ENCODE measurements around the gene SELENBP1.
"Not testable (repeated sequence)": the region's sequence is repeated elsewhere in the genome, so short reads cannot be mapped to it uniquely, and the experiment has no call there.

Gene SELENBP1

DNA sequence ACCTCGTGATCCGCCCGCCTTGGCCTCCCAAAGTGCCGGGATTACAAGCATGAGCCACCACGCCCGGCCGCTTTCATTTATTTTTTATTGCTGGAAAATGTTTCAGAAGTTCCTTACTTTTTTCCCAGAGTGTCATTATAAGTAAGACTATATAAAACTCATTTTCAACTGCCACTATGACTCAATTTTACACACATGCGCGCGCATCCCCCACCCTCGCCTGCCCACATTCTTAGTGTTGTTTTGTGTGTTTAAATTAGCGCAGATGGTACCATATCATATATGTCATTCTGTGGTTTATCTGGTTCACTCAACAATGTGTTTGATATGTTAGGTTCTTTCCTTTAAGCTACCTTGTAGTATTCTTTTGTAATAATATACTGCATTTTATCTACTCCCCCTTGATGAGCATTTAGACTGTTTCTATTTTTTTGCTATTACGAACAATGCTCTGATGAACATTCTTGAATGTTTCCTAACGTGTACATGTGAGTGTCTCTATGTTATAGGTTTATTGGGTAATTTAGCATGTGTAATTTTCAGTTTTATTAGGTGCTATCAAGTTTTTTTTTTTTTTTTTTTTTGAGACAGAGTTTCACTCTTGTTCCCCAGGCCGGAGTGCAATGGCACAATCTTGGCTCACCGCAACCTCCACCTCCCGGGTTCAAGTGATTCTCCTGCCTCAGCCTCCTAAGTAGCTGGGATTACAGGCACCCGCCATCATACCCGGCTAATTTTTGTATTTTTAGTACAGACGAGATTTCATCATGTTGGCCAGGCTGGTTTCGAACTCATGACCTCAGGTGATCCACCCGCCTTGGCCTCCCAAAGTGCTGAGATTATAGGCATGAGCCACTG, 17.9 kb upstream of the SELENBP1 start:
- H3K4me3 ChIP-seq (ENCODE audit: low read length); DNase-seq (ENCODE audit: low read depth, low spot score): not testable (repeated sequence)

DNA sequence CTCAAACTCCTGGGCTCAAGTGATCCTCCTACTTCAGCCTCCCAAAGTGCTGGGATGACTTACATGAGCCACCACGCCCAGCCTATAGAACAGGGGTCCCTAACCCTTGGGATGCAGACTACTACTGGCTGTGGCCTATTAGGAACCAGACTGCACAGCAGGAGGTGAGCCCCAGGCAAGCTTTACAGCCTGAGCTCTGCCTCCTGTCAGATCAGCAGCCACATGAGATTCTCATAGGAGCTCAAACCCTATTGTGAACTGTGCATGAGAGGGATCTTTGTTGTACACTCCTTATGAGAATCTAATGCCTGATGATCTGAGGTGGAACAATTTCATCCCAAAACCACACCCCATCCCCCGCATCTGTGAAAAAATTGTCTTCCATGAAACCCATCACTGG, 13.5 kb upstream of the SELENBP1 start:
- no peak overlapping the region for H3K4me3 ChIP-seq (ENCODE audit: low read length)
- no peak for DNase-seq (ENCODE audit: low read depth, low spot score)

DNA sequence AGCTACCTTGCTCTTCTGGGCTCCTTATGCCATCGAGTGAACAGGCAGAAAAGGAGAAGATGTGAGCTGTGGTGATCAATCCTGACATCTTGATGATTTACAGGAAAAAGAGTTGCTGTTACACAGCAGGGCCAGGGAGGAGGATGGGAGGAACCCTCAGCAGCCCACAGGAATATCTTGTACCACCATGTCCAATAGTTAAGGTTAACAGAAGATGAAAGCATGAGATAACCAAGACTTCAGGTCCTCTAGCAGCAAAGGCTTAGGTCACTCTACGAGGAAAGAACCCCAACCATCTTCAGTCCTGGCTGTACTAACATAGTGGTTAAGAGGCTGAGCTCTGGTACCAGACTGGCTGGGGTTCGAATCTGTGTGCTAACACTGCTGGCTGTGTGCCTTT, 12.1 kb upstream of the SELENBP1 start:
- H3K4me3 ChIP-seq (ENCODE audit: low read length): no peak overlapping the region
- no peak for DNase-seq (ENCODE audit: low read depth, low spot score)

DNA sequence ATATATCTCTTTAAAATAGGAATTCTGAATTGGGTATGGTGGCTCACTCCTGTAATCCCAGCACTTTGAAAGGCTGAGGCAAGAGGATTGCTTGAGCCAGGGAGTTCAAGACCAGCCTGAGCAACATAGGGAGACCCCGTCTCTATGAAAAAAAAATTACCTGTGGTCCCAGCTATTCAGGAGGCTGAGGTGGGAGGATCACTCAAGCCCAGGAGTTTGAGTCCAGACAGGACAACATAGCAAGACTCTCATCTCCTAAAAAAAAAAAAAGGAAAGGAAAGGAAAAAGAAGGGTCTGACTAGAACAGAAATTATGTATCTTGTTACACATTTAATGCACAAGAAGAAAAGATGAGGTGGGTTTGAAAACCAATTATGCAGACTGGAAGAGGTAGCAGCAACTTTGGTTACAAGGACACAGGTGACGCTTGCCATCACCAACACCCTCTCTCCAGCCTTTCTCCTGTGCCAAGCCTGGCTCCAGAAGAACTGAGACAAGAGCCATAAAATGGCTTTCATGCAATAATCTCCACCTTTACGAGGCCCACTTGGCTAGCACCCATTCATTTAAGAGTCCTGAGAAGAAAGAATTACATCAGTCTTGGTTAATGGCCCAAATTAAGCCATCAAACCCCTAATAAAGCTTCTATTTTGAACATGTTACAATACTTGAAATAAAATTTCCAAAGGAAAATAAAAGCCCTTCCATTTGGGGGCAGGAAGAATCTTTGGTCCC, 4.8 kb upstream of the SELENBP1 start:
- no peak overlapping the region for H3K4me3 ChIP-seq (ENCODE audit: low read length)
- DNase-seq (ENCODE audit: low read depth, low spot score): no peak

DNA sequence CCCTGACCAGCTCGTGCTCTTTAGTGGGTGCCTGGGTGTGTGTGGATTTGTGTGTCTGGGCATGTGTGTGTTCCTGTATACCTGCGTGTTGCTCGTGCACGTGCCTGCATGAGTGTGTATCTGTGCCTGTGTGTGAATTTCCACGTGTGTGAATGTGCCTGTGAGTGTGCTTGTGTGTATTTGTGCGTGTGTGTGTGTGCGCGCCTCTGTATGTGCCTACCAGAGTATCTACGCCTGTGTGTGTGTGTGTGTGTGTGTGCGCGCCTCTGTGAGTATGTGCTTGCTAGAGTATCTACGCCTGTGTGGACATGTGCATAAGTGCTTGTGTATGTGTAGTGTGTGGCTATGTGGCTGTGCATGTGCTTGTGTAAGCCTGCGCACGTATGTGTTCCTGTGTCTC, 691 bp upstream of the SELENBP1 start:
- DNase-seq (ENCODE audit: low read depth, low spot score): no peak
- no peak overlapping the region for H3K4me3 ChIP-seq (ENCODE audit: low read length)

DNA sequence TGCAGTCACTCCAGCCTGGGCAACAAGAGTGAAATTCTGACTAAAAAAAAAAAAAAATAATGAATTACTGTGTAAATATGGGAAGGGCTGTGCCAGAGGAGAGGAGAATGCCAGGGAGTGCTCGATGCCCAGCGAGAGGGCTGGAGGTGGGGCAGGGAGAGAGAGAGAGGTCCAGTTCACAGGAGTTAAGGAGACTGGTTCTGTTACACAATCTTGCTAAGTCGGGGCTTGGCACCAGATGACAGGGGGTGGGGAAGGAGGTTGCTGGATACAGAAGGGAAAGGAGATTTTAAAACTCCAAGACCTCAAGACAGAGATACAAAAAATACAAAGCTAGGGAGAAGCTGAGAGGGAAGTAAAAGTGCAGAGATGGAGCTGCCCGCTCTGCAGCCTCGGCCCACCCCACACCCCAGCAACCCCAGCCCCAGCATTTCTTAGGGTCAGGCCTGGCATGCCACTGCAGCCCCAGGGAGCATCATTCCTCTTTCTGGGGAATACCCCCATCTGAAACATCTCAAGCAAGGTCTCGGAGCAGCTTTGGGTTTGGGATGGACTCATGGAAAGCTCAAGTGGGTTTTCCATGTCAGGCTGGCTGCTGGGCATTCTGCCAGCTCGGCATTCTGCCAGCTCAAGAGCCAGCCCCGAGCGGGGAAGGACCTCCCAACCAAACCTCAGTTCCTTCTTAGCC, 991 bp downstream of the SELENBP1 start:
- no peak for DNase-seq (ENCODE audit: low read depth, low spot score)
- H3K4me3 ChIP-seq (ENCODE audit: low read length): no peak overlapping the region

DNA sequence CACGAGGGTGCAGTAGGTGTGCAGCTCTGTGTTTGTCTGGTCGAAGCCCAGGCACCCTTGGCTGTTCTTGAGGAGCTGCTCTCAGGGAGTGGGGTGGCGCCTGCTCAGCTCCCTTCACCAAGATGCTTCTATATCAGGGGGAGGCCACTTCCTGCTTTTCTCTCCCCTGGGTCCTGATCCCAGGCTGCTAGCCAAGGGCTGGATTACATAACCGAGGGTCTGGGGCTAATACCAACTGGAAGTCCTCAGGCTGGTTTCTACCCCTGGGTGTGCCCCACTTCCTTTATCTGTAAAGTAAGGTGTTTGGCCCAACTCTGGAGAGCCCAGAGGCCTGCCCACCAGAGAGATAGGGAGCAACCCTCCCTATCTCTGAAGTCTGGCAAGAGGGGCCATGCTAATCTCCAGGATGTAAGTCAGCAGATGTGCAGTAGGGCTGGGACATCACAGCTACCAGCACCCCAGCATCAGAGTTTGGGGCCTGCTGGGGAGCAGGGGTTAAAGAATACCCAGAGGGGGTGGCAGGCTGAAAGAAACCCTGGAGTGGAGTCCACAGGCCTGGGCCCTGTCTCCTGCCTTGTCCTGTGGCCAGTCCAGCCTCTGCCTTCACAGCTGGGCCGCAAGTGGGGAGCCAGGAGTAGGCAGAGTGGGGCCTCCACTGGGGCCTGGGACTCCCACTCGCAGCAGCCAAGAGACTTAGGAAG, 2.1 kb downstream of the SELENBP1 start:
- no peak for DNase-seq (ENCODE audit: low read depth, low spot score)
- H3K4me3 ChIP-seq (ENCODE audit: low read length): no peak overlapping the region

DNA sequence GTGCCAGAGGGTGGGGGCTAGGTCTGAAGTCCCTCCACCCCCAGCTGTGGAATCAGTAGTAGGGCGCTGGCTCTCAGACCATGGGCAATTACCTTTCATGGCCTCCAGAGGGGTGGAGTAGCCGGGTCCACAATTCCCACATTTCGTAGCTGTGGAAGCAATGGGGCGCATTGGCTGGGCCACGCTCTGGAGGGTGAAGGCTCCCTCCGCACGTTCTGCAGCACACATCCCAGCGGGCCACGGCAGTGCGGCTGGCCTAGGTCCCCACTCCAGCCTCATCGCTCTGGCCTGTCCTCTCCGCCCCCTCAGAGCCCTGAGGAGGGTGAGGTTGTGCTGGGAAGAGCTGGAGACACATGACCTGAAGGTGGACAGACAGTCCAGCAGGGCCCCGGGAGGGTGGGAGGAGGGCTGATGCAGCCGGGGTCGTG, 2.9 kb downstream of the SELENBP1 start:
- DNase-seq (ENCODE audit: low read depth, low spot score): no peak
- H3K4me3 ChIP-seq (ENCODE audit: low read length): no peak overlapping the region

DNA sequence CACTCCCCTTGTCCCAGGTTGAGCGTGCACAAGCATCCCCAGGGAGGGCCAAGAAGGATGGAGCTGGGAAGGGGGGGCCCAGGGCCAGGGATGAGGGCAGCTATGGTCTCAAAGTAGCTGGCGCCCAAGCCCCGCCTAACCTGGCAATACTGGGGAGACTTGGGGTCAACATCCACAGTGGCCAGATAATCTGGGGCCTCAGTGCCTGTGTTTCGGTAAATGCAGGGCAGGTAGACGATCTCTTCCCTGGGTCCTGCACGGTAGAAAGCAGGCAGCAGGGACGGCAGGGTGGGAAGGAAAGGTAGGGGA, 3.2 kb downstream of the SELENBP1 start:
- H3K4me3 ChIP-seq (ENCODE audit: low read length): no peak overlapping the region
- no peak for DNase-seq (ENCODE audit: low read depth, low spot score)

DNA sequence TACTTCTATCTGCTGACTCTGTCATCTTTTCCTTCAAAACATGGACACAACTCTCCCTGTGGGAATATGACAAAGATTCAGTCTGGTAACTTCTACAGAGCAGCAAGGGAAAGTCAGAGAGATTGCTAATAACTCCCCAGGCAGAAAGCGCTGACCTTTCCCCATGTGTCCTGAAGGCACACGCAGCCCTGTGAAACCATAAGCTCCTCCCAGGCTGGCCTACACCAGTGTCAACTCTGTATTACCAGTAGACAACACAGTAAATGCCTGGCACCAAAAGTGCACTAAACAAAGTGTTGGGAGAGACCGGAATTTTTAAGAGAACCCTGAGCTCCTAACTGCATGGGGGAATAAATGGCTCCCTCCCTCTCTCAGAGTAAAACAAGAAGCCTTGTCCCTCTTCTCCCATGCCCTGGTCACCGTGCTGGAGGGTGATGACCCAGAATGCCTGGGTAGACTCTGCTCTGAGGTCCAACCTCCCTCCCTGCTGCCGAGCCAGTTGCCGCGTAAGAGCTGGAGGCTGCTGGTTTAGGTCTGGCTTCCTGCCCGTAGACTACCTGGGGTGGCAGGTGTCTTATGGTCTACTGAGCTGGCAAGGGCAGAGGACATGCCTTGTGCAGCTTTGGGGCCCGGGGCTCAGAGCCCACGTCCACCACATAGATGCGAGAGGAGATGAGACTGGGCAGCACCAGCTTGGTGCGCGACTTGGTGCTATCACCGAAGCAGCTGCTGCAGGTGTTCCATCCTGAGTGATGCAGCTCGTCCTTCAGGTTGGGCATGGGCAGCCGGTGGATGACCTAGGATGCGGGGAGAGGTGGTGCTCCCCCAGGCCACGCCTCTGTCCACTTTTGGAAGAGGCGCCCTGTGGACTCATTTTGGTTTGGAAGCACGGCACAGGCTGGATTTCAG, 3.9 kb downstream of the SELENBP1 start:
- no peak for DNase-seq (ENCODE audit: low read depth, low spot score)
- H3K4me3 ChIP-seq (ENCODE audit: low read length): no peak overlapping the region

DNA sequence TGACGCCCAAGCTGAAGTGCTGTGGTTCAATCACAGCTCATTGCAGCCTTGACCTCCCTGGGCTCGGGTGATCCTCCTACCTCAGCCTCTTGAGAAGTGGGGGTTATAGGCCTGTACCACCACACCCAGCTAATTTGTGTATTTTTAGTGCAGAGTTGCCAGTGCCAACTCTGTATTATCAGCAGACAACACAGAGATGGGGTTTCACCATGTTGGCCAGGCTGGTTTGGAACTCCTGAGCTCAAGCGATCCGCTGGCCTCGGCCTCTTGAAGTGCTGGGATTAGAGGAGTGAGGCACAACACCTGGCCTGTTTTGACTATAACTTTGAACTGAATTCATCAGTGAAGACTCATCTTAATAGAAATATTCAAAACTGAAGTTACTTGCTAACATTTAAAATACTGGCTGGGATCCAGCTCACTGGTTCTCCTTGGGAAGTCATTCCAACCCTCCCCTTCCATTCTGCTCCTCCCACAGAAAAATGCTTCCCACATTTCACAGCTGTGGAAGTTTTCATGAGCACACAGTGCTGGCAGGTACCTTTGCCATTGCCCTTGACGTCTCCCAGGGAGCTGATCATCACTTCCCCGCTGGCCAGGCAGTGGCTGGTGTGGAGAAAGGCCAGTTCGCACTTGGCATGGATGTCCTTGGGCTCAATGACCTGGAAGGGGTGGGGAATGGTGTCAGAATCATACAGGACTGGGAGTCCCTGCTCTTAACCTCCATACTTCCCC, 4.7 kb downstream of the SELENBP1 start:
- no peak for DNase-seq (ENCODE audit: low read depth, low spot score)
- H3K4me3 ChIP-seq (ENCODE audit: low read length): no peak overlapping the region

DNA sequence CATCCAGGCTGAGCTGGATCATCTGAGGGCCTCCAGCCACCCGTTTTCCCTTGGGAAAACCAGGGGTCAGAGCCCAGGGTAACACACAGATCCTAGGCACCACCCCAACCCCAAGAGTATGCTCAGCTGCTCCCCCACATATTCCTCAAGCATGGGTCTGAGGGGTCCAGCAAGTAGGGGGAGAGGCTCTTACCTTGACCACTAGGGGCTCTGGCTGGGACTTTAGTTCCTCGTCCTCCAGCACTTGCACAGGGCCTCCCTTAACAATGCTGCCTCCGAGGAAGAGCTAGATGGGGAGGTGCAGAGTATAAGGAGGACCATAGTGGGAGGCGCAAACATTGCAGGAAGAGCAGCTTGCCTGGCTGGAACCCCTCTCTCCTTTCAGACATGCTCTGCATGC, 7.5 kb downstream of the SELENBP1 start:
- H3K4me3 ChIP-seq (ENCODE audit: low read length): no peak overlapping the region
- no peak for DNase-seq (ENCODE audit: low read depth, low spot score)

DNA sequence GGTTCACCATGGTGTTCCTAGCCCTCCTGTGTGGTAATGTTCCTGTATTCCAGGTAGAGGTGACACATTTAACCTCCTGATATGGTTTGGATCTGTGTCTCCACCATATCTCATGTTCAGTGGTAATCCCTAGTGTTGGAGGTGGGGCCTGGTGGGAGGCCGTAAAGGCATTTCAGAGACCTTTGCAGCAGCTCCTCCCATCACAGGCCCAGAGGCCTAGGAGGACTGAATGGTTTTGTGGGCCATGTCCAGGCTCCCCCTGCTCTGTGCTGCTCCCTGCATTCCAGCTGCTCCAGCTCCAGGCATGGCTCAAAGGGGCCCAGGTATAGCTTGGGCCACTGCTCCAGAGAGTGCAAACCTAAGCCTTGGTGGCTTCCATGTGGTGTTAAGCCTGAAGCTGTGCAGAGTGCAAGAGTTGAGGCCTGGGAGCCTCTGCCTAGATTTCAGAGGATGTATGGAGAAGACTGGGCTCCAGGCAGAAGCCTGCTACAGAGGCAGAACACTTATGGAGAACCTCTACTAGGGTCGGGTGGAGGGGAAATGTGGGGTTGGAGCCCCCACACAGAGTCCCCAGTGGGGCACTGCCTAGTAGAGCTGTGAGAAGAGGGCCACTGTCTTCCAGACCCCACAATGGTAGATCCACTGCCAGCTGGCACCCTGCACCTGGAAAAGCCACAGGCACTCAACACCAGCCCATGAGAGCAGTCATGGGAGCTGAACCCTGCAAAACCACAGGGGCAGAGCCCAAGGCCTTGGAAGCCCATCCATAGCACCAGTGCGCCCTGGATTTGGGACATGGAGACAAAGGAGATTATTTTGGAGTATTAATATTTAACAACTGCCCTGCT, 10.0 kb downstream of the SELENBP1 start:
- DNase-seq (ENCODE audit: low read depth, low spot score): no peak
- no peak overlapping the region for H3K4me3 ChIP-seq (ENCODE audit: low read length)

DNA sequence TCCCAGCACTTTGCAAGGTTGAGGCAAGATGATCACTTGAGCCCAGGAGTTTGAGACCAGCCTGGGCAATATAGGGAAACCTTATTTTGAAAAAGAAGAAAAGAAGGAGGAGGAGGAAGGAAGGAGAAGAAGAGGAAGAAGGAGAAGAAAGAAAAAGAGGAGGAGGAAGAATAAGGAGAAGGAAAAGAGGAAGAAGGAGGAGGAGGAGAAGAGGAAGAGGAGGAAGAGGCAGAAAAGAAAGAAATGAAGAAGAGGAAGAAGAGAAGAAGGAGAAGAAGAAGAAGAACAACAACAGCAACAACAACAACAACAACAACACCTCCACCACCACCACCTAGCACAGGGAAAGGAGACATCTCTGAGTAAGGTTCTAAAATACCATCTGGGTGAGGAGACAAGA, 10.6 kb downstream of the SELENBP1 start:
- H3K4me3 ChIP-seq (ENCODE audit: low read length): no peak overlapping the region
- DNase-seq (ENCODE audit: low read depth, low spot score): no peak

DNA sequence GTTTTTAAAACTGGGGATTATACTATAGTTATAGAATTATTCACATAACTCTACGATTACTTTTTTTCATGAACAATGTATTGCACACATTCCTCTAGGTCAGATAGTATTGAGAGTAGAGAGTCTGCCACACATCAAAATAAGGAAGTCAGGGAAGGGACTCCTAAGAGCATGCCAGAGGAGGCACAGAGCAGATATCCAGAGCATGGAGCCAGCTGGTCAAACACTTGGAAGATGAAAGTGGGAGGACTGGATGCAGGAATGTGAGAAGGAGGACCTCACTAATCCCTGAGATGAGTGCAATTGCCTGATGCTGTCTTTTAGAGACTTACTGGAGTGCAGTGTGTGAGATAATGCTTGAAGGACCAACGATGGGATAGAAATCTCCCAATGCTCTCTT, 15.8 kb downstream of the SELENBP1 start:
- no peak overlapping the region for H3K4me3 ChIP-seq (ENCODE audit: low read length)
- DNase-seq (ENCODE audit: low read depth, low spot score): no peak

DNA sequence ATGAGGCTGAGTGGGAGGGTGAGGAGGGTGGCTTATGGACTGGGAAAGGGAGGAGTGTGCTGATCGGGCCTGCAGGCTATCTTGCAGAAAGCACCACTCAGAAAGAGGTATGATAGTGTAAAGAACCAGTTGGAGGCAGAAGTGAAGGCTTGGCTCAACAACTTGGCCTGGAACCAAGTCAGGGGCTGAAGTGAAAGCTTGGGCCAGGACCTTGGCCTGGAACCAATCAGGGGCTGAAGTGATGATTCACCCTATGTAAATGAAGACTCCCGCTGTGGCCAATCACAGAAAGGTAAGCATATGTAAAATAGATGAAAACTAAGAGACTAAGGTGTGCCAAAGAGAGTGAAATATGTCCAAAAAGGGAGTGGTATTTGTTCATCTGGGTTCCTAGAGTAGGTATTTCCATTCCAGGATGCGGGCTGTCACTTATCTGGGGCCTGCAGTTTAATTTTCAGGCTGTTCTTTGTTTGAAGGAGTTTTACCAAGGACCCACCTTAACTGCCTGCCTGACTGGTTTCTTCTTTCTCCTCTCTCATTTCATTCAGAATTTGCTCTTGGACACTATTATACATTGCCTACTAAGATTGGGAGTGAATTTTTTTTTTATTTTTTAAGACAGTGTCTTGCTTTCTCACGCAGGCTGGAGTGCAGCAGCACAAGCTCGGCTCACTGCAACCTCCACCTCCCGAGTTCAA, 20.3 kb downstream of the SELENBP1 start:
- no peak overlapping the region for H3K4me3 ChIP-seq (ENCODE audit: low read length)
- no peak for DNase-seq (ENCODE audit: low read depth, low spot score)

DNA sequence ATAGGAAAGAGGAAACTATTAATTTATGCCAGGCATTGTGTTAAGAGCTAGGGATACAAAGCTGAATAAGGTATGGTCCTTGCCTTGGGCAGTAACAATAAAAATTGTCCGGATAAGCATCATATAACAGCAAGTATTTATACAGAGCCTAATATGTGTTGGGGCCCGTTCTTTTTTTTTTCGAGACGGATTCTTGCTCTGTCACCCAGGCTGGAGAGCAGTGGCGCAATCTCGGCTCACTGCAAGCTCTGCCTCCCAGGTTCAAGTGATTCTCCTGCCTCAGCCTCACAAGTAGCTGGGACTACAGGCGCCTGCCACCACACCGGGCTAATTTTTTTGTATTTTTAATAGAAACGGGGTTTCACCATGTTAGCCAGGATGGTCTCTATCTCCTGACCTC, 22.2 kb downstream of the SELENBP1 start:
- DNase-seq (ENCODE audit: low read depth, low spot score); H3K4me3 ChIP-seq (ENCODE audit: low read length): not testable (repeated sequence)
